ENCODE data around the gene VTI1A.

Gene VTI1A

DNA sequence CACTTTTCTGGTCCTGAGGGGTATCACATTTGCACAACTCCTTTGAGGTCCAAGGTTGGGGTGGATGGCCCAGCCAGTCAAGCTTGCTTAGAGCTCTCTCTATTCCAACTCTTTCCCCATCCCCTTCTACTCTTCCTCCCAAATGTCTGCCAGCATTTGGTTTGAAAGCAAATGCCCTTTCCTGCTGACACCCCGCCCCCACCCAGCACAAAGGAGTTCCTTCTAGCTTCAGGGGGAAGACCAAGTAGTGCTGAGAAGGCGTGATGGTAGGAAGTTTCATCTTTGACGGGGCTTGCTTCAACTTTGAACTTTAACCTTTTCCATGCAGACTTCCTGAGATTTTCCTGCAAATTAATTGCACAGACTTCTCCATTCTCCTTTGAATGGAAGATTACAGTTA lies 365.6 kb downstream of the VTI1A start:
- H3K4me2 ChIP-seq (ENCODE audit: low read depth, low read length) = no peak overlapping the region
- no peak overlapping the region for H3K27ac ChIP-seq (ENCODE audit: low read length)

DNA sequence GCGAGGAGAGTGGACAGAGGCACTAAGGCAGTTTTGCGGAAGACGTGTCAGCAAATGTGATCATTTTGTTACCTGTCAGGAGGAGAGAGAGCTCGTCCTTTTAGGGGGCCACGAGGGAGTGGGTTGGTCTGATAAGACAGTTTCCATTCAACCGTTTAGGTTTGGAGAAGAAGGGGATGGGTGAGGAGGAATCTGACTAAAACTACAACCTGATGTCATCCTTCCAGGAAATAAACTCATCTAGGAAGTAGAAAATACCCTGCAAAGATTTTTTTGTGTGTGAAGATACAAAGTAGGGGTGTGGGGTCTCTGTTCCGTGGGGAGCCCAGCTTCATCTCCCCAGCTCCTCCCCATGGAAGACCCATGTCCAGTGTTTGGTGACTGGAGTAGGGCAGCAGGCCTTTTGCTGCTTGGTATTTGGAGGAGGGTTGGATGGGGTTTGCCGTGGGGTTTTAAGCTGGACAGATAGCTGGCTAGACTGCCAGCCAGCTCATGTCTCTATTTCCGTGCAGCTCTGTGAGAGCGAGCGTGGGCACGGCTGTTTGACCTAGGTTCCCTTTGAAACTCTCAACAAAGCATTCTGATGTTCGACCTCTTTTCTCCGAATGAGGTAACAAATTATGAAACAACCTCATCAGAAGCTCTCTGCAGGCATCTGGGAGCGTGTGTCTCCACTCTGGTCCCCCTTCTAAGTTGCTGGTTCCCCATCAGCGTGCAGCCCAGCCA lies 367.0 kb downstream of the VTI1A start:
- Histone ChIP-seq H3K4me2 (ENCODE audit: low read depth, low read length) (no peak overlapping the region), H3K9ac (ENCODE audit: low read length) (no peak overlapping the region), H3K9me3 (replicated peaks; ENCODE audit: insufficient read depth, low read length) (no peaks in the 10 kb centered on the region), H3K4me3 (ENCODE audit: low read length) (no peak overlapping the region), H3K27me3 (replicated peaks; ENCODE audit: insufficient read depth, low read length) (no peaks in the 10 kb centered on the region), H2AFZ (ENCODE audit: low read length) (no peak overlapping the region), H3K79me2 (ENCODE audit: low read length) (no peaks in the 10 kb centered on the region), H4K20me1 (ENCODE audit: insufficient read depth, low read length) (no peaks in the 10 kb centered on the region), H3K4me1 (ENCODE audit: low read length) (no peaks in the 10 kb centered on the region), H3K27ac (ENCODE audit: low read length) (no peak overlapping the region), H3F3A (ENCODE audit: insufficient read depth, low read length) (no peaks in the 10 kb centered on the region), H3K9me2 (replicated peaks; ENCODE audit: insufficient read depth, low read length) (no peaks in the 10 kb centered on the region), H3K36me3 (replicated peaks; ENCODE audit: insufficient read depth, low read length) (no peaks in the 10 kb centered on the region)
- no peak for DNase-seq
- TF ChIP-seq EZH2phosphoT487 (IDR thresholded peaks at IDR 0.05; ENCODE audit: low read length) = no peak
- no peak for TF ChIP-seq EZH2 (optimal IDR thresholded peaks at IDR 0.05; ENCODE audit: low read depth, low read length)
- TF ChIP-seq, protein P1, sequence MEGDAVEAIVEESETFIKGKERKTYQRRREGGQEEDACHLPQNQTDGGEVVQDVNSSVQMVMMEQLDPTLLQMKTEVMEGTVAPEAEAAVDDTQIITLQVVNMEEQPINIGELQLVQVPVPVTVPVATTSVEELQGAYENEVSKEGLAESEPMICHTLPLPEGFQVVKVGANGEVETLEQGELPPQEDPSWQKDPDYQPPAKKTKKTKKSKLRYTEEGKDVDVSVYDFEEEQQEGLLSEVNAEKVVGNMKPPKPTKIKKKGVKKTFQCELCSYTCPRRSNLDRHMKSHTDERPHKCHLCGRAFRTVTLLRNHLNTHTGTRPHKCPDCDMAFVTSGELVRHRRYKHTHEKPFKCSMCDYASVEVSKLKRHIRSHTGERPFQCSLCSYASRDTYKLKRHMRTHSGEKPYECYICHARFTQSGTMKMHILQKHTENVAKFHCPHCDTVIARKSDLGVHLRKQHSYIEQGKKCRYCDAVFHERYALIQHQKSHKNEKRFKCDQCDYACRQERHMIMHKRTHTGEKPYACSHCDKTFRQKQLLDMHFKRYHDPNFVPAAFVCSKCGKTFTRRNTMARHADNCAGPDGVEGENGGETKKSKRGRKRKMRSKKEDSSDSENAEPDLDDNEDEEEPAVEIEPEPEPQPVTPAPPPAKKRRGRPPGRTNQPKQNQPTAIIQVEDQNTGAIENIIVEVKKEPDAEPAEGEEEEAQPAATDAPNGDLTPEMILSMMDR (IDR thresholded peaks at IDR 0.05; ENCODE audit: low read length) = no peak

More for the DNA sequence above, 365.6 kb downstream of the VTI1A start:
- DNase-seq = no peak
- Histone ChIP-seq H3K9ac (ENCODE audit: low read length) (no peak overlapping the region), H3K27me3 (replicated peaks; ENCODE audit: insufficient read depth, low read length) (no peaks in the 10 kb centered on the region), H3K4me3 (ENCODE audit: low read length) (no peak overlapping the region), H4K20me1 (ENCODE audit: insufficient read depth, low read length) (no peaks in the 10 kb centered on the region), H3K36me3 (replicated peaks; ENCODE audit: insufficient read depth, low read length) (no peaks in the 10 kb centered on the region), H3K9me2 (replicated peaks; ENCODE audit: insufficient read depth, low read length) (no peaks in the 10 kb centered on the region), H2AFZ (ENCODE audit: low read length) (no peak overlapping the region), H3F3A (ENCODE audit: insufficient read depth, low read length) (no peaks in the 10 kb centered on the region), H3K9me3 (replicated peaks; ENCODE audit: insufficient read depth, low read length) (no peaks in the 10 kb centered on the region), H3K4me1 (ENCODE audit: low read length) (no peaks in the 10 kb centered on the region), H3K79me2 (ENCODE audit: low read length) (no peaks in the 10 kb centered on the region)
- TF ChIP-seq EZH2 (optimal IDR thresholded peaks at IDR 0.05; ENCODE audit: low read depth, low read length) = no peak
- TF ChIP-seq, protein P1 (IDR thresholded peaks at IDR 0.05; ENCODE audit: low read length) = no peak
- TF ChIP-seq EZH2phosphoT487 (IDR thresholded peaks at IDR 0.05; ENCODE audit: low read length) = no peak

DNA sequence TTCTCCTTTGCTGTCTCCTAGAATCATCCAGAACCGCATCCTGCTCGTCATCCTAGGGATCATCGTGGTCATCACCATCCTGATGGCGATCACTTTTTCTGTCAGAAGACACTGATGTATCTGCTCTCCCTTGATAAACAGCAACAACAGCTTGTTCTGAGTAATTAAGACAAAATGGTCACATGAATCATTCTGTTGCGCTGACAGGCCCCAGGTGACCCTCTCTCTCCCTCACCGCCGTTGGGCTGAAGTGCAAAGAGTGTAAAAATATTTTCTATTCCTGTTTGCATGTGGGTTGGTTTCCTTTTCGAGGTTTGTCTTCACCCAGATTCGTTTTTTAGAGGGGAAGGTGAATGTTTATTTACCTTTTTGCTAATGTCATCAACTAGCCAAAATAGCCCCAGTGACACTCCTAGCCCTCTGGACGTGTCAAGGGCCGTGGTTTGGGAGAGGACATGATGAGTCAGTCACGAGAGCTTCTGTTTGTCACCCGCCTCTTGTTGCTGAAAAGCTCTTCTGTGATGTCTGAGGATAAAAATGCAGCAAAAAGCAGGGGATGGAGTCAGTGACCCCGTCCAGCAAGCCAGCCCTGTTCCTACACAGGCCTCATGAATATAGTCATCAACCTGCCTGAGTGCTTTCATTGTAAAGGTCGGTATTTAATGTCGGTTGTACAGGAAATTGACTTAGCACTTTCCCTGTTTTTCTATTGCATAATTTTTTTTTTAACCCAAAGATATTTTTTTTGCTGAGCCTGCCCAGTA lies 368.4 kb downstream of the VTI1A start:
- no peak overlapping the region for H3K4me3 ChIP-seq (ENCODE audit: low read length)
- no peak overlapping the region for H3K4me2 ChIP-seq (ENCODE audit: low read depth, low read length)
- no peak overlapping the region for H3K9ac ChIP-seq (ENCODE audit: low read length)
- H4K20me1 ChIP-seq (ENCODE audit: insufficient read depth, low read length) = no peaks in the 10 kb centered on the region
- H2AFZ ChIP-seq (ENCODE audit: low read length) = no peak overlapping the region
- no peaks in the 10 kb centered on the region for H3K27me3 ChIP-seq (replicated peaks; ENCODE audit: insufficient read depth, low read length)
- H3K36me3 ChIP-seq (replicated peaks; ENCODE audit: insufficient read depth, low read length) = no peaks in the 10 kb centered on the region
- DNase-seq = no peak
- H3K4me1 ChIP-seq (ENCODE audit: low read length) = no peaks in the 10 kb centered on the region
- no peaks in the 10 kb centered on the region for H3K9me3 ChIP-seq (replicated peaks; ENCODE audit: insufficient read depth, low read length)
- no peaks in the 10 kb centered on the region for H3F3A ChIP-seq (ENCODE audit: insufficient read depth, low read length)
- H3K79me2 ChIP-seq (ENCODE audit: low read length) = no peaks in the 10 kb centered on the region
- H3K9me2 ChIP-seq (replicated peaks; ENCODE audit: insufficient read depth, low read length) = no peaks in the 10 kb centered on the region
- TF ChIP-seq EZH2phosphoT487 (IDR thresholded peaks at IDR 0.05; ENCODE audit: low read length) = no peak
- TF ChIP-seq, protein P1 (IDR thresholded peaks at IDR 0.05; ENCODE audit: low read length) = no peak
- no peak for TF ChIP-seq EZH2 (optimal IDR thresholded peaks at IDR 0.05; ENCODE audit: low read depth, low read length)
- no peak overlapping the region for H3K27ac ChIP-seq (ENCODE audit: low read length)
